NCI-H748 treated with DMSO at 0.1 percent for 48 hours (cell line): ENCODE results near the gene CCR7.
"Not testable (repeated sequence)": the region's sequence is repeated elsewhere in the genome, so short reads cannot be mapped to it uniquely, and the experiment has no call there.

Experiments used
- DNase-seq: peaks from one replicate; lab custom pipeline; 2025; lab: John Stamatoyannopoulos, UW

The CCR7 gene

GRCh38 chr17:40548982-40549685 is 16.1 kb downstream of the CCR7 start:
- peak; percentile 9 for DNase-seq

GRCh38 chr17:40548491-40548981 is 16.7 kb downstream of the CCR7 start:
- DNase-seq: no peak

GRCh38 chr17:40547785-40548478 is 17.3 kb downstream of the CCR7 start:
- no peak for DNase-seq

- DNase-seq: peak; percentile 43
Measured at GRCh38 chr17:40547079-40547784, 18.0 kb downstream of the CCR7 start.

- DNase-seq: not testable (repeated sequence)
Measured at GRCh38 chr17:40546497-40546896, 18.8 kb downstream of the CCR7 start.

- no peak for DNase-seq
Measured at GRCh38 chr17:40545660-40546059, 19.6 kb downstream of the CCR7 start.

- DNase-seq: no peak
Measured at GRCh38 chr17:40542558-40543411, 22.5 kb downstream of the CCR7 start.

- no peak for DNase-seq
Measured at GRCh38 chr17:40541873-40542557, 23.3 kb downstream of the CCR7 start.

- no peak for DNase-seq
Measured at GRCh38 chr17:40541060-40541872, 24.0 kb downstream of the CCR7 start.

- no peak for DNase-seq
Measured at GRCh38 chr17:40540448-40540847, 24.8 kb downstream of the CCR7 start.

- DNase-seq: no peak
Measured at GRCh38 chr17:40539711-40540411, 25.4 kb downstream of the CCR7 start.

- no peak for DNase-seq
Measured at GRCh38 chr17:40538936-40539705, 26.2 kb downstream of the CCR7 start.

GRCh38 chr17:40538019-40538935 is 27.0 kb downstream of the CCR7 start:
- DNase-seq: no peak

- DNase-seq: no peak
Measured at GRCh38 chr17:40536295-40537171, 28.7 kb downstream of the CCR7 start.

- DNase-seq: no peak
Measured at GRCh38 chr17:40535924-40536294, 29.4 kb downstream of the CCR7 start.

- no peak for DNase-seq
Measured at GRCh38 chr17:40535438-40535837, 29.8 kb downstream of the CCR7 start.
